Loucy (cell line): Measurements from ENCODE around the gene MC1R.

Experiments used
- CTCF ChIP-seq: fragments of 200-600 bp; sonication (generic); conservative IDR thresholded peaks from 2 replicates; pipeline ENCODE4 v1.5.1; 2014; ENCODE audit warnings: mild to moderate bottlenecking, antibody characterized with exemption, low read length
- EZH2phosphoT487 ChIP-seq: fragments of 200-600 bp; IDR thresholded peaks from 2 replicates; pipeline ENCODE4 v1.6.1; 2018; ENCODE audit warnings: antibody characterized with exemption, mild to moderate bottlenecking, moderate library complexity, borderline replicate concordance

- TF ChIP-seq CTCF = peak; percentile 55; the same call in 1 of the 2 replicates
- no peak for TF ChIP-seq EZH2phosphoT487
Observed at GRCh38 chr16:89918453-89919347, at the start of gene MC1R.
